IMR-90 (cell line): ENCODE results near the gene RIMS4.

Experiments
- CEBPB ChIP-seq: IDR thresholded peaks from 2 replicates; pipeline ENCODE4 v1.6.1; 2012; ENCODE audit warnings: low read depth, low read length, improper control_type of control experiment
- CTCF ChIP-seq: conservative IDR thresholded peaks from 2 replicates; pipeline ENCODE4 v1.5.1; 2012; ENCODE audit warnings: mild to moderate bottlenecking, low read depth, low read length, improper control_type of control experiment
- MXI1 ChIP-seq: IDR thresholded peaks from 2 replicates; pipeline ENCODE4 v1.6.1; 2012; ENCODE audit warnings: low read depth, mild to moderate bottlenecking, low read length, moderate library complexity, borderline replicate concordance
- POLR2A ChIP-seq: IDR thresholded peaks from 2 replicates; pipeline ENCODE4 v1.6.1; 2012; ENCODE audit warnings: mild to moderate bottlenecking, low read depth, low read length
- RAD21 ChIP-seq: IDR thresholded peaks from 2 replicates; pipeline ENCODE4 v1.6.1; 2012; ENCODE audit warnings: low read length, improper control_type of control experiment
- RFX5 ChIP-seq: IDR thresholded peaks from 2 replicates; pipeline ENCODE4 v1.8.0; 2012; ENCODE audit warnings: low read depth, mild to moderate bottlenecking, low read length, moderate library complexity
- SMC3 ChIP-seq: fragments of 150-350 bp; IDR thresholded peaks from 2 replicates; pipeline ENCODE4 v1.6.1; 2016; ENCODE audit warnings: low read depth, mild to moderate bottlenecking, antibody characterized with exemption, low read length, moderate library complexity

GRCh38 chr20:44745122-44745597 lies 65.2 kb downstream of the RIMS4 start:
- TF ChIP-seq CTCF (no peak), POLR2A (no peak), RFX5 (no peak), SMC3 (no peak), MXI1 (no peak), CEBPB (no peak), RAD21 (no peak)
